Body of pancreas (tissue), 4 donors: ENCODE results near the gene TULP4.

Experiments
- POLR2A ChIP-seq, 3 donors: fragments of 450-650 bp; IDR thresholded peaks; one replicate each; pipeline ENCODE4 v1.6.1; 2016; ENCODE audit warnings: antibody characterized with exemption in 3 of 3, mild to moderate bottlenecking in 2 of 3
- TF ChIP-seq, protein P1 (sequence below), 7 experiments: fragments of 450-650 bp in 4 of 7; fragments of 200-600 bp in 3 of 7; sonication (generic) in 3 of 7; IDR thresholded peaks; one replicate each; pipeline ENCODE4 v1.5.1; 2016 to 2019; ENCODE audit warnings: antibody characterized with exemption in 7 of 7

GRCh38 chr6:158514176-158514575 is 201.9 kb downstream of the TULP4 start:
- TF ChIP-seq, protein P1, sequence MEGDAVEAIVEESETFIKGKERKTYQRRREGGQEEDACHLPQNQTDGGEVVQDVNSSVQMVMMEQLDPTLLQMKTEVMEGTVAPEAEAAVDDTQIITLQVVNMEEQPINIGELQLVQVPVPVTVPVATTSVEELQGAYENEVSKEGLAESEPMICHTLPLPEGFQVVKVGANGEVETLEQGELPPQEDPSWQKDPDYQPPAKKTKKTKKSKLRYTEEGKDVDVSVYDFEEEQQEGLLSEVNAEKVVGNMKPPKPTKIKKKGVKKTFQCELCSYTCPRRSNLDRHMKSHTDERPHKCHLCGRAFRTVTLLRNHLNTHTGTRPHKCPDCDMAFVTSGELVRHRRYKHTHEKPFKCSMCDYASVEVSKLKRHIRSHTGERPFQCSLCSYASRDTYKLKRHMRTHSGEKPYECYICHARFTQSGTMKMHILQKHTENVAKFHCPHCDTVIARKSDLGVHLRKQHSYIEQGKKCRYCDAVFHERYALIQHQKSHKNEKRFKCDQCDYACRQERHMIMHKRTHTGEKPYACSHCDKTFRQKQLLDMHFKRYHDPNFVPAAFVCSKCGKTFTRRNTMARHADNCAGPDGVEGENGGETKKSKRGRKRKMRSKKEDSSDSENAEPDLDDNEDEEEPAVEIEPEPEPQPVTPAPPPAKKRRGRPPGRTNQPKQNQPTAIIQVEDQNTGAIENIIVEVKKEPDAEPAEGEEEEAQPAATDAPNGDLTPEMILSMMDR (IDR thresholded peaks at IDR 0.05): no peak
- TF ChIP-seq POLR2A (IDR thresholded peaks at IDR 0.05): no peak
